ENCODE measurements around the gene BAG3. TPM values are rescaled to one million over a fixed set of nuclear protein-coding genes. Genes with fewer than 3 reads are reported as not detected.
"Not testable (repeated sequence)": the region's sequence is repeated elsewhere in the genome, so short reads cannot be mapped to it uniquely, and the experiment has no call there.

The BAG3 gene
- total RNA-seq, 2 donors from 2014 or later = 26.4 to 26.9 TPM

- intact Hi-C loops (cut with DNase I, micrococcal nuclease) = loop anchor here in 1 of 2 donors (10.0 kb wide), 1 partner anchor 185 kb away; no protein-coding TSS in a partner anchor
- ATAC-seq = no peak
- DNase-seq = no peak
Observed at GRCh38 chr10:119680050-119680449, 28.9 kb downstream of the BAG3 start.

- ATAC-seq (no peak), DNase-seq (no peak)
- intact Hi-C loops (cut with DNase I, micrococcal nuclease) = loop anchor here in 1 of 2 donors (10.0 kb wide), 1 partner anchor 184 kb away; no protein-coding TSS in a partner anchor
Observed at GRCh38 chr10:119680650-119681081, 29.5 kb downstream of the BAG3 start.

GRCh38 chr10:119686465-119687191 is 35.4 kb downstream of the BAG3 start:
- peak; percentile 95 for ATAC-seq
- intact Hi-C loops (cut with DNase I, micrococcal nuclease) = loop anchor here in 1 of 2 donors (10.0 kb wide), 1 partner anchor 178 kb away; no protein-coding TSS in a partner anchor
- peak; percentile 62 to 69 for DNase-seq

GRCh38 chr10:119687192-119688032 is 36.2 kb downstream of the BAG3 start:
- DNase-seq = no peak
- ATAC-seq = no peak
- intact Hi-C loops (cut with DNase I, micrococcal nuclease) = loop anchor here in 1 of 2 donors (10.0 kb wide), 1 partner anchor 177 kb away; no protein-coding TSS in a partner anchor

- intact Hi-C loops (cut with DNase I, micrococcal nuclease) = loop anchor here in 1 of 2 donors (10.0 kb wide), 1 partner anchor 177 kb away; no protein-coding TSS in a partner anchor
- ATAC-seq (no peak), DNase-seq (no peak)
Observed at GRCh38 chr10:119688033-119688508, 36.9 kb downstream of the BAG3 start.

- ATAC-seq = no peak
- intact Hi-C loops (cut with DNase I, micrococcal nuclease) = loop anchor here in 1 of 2 donors (10.0 kb wide), 1 partner anchor 176 kb away; no protein-coding TSS in a partner anchor
Observed at GRCh38 chr10:119689016-119689580, 37.9 kb downstream of the BAG3 start.

GRCh38 chr10:119691726-119692125 is 40.5 kb downstream of the BAG3 start:
- ATAC-seq = no peak
- no peak for DNase-seq
- intact Hi-C loops (cut with DNase I, micrococcal nuclease) = no loop called here

More at GRCh38 chr10:119689016-119689580, 37.9 kb downstream of the BAG3 start:
- no peak for DNase-seq

- ATAC-seq (no peak), DNase-seq (no peak)
- intact Hi-C loops (cut with DNase I, micrococcal nuclease) = no loop called here
Observed at GRCh38 chr10:119693262-119693957, 42.2 kb downstream of the BAG3 start.

- ATAC-seq (no peak), DNase-seq (no peak)
- intact Hi-C loops (cut with DNase I, micrococcal nuclease) = no loop called here
Observed at GRCh38 chr10:119694608-119695007, 43.4 kb downstream of the BAG3 start.

GRCh38 chr10:119700321-119700954 is 49.3 kb downstream of the BAG3 start:
- no peak for DNase-seq
- intact Hi-C loops (cut with DNase I, micrococcal nuclease) = no loop called here
- peak; percentile 56 for ATAC-seq

GRCh38 chr10:119701861-119702260 is 50.7 kb downstream of the BAG3 start:
- intact Hi-C loops (cut with DNase I, micrococcal nuclease) = no loop called here
- no peak for ATAC-seq
- DNase-seq = no peak

- no peak for DNase-seq
- no peak for ATAC-seq
- intact Hi-C loops (cut with DNase I, micrococcal nuclease) = no loop called here
Observed at GRCh38 chr10:119702583-119702982, 51.4 kb downstream of the BAG3 start.

GRCh38 chr10:119703903-119704508 is 52.8 kb downstream of the BAG3 start:
- ATAC-seq = no peak
- intact Hi-C loops (cut with DNase I, micrococcal nuclease) = no loop called here

GRCh38 chr10:119705434-119705831 is 54.3 kb downstream of the BAG3 start:
- ATAC-seq (no peak), DNase-seq (no peak)
- intact Hi-C loops (cut with DNase I, micrococcal nuclease) = no loop called here

More at GRCh38 chr10:119703903-119704508, 52.8 kb downstream of the BAG3 start:
- no peak for DNase-seq

- intact Hi-C loops (cut with DNase I, micrococcal nuclease) = no loop called here
- no peak for ATAC-seq
- no peak for DNase-seq
Observed at GRCh38 chr10:119706521-119707278, 55.5 kb downstream of the BAG3 start.

- ATAC-seq; intact Hi-C loops (cut with DNase I, micrococcal nuclease); DNase-seq: not testable (repeated sequence)
Observed at GRCh38 chr10:119707331-119707730, 56.2 kb downstream of the BAG3 start.

- intact Hi-C loops (cut with DNase I, micrococcal nuclease); DNase-seq; ATAC-seq: not testable (repeated sequence)
Observed at GRCh38 chr10:119710935-119711334, 59.8 kb downstream of the BAG3 start.

Data from left colon (tissue), 2 donors.